HG03095 (cell line): Measurements from ENCODE around the gene AZI2.

Experiments
- ATAC-seq: cut with Tn5 transposase; IDR thresholded peaks from one replicate; pipeline ENCODE4 v1.9.1; 2021; ENCODE audit warnings: moderate library complexity; ENCODE audit not compliant: unreplicated experiment

AZI2 gene, protein sequence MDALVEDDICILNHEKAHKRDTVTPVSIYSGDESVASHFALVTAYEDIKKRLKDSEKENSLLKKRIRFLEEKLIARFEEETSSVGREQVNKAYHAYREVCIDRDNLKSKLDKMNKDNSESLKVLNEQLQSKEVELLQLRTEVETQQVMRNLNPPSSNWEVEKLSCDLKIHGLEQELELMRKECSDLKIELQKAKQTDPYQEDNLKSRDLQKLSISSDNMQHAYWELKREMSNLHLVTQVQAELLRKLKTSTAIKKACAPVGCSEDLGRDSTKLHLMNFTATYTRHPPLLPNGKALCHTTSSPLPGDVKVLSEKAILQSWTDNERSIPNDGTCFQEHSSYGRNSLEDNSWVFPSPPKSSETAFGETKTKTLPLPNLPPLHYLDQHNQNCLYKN

GRCh38 chr3:28348629-28349468, at the start of gene AZI2, which contains the start of gene ZCWPW2:
AZI2 (minus strand) TSS chr3:28348824; CDS start chr3:28340617, 8,207 bp downstream.
ZCWPW2 (plus strand) TSS chr3:28348721; CDS start chr3:28413069, 64,348 bp downstream.
- ATAC-seq, result peak; percentile 92

DNA sequence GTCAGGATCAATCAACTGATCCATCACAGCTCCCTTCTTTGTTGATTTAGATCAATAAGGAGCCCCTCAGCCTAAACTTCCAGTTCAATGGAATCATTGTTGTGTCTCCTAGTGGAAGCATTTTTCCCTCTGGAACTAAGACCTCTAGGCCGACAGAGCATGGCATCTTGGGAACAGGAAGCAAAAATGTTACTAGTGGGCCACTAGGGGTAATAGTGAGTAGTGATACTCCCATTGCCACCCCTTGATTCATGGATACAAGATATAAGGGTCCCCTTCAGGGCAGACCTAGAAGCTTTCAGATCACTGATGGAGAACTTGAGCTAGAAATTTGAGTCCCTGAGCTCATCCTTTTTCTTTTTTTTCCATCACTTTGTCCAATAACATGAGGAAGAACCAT, 40.4 kb upstream of the AZI2 start:
- ATAC-seq, result no peak

- ATAC-seq, result no peak
Observed at GRCh38 chr3:28386049-28386448, 37.4 kb upstream of the AZI2 start.

DNA sequence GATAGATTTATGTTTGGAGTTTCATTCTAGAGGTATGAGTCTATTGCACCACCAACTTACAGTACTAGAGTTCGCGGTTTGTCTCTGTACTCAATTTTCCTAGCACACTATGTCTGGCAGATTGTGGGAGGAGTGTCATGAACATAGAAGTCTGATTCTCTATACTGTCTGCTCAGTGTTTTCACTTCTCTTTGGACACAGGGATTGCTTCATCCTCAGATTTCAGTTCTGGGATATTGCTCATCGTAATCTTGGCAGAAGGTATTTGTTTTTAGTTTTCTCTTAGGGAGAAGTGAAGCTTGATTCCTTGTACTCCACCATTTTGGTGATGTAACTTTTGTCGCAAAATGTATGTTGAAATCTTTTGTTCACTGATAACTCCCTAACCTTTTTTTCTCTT, 27.8 kb upstream of the AZI2 start:
- no peak for ATAC-seq

DNA sequence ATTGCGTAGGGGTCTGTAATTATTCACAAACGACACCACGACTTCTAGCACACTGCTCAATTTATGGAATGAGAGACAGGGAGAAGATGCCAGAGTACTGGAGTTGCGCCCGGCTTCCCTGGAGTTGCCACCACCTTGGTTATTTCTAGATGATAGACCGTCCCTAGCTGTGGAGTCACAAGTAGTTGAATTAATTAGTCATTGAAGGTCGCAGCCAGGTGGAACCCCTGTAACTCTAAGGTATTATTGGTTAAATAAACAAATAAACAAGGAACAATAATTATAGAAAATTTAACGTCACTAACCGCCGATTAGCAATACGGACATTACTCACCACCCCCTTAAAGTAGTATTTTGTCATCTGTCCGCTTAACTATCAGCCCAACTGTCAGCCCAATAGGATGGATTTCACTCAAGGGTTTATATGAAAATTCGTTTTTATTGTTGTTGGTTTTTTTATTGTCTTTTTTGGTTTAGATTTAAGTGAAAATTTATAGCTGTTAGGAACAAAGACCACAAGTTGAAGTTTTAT, 911 bp upstream of the AZI2 start:
- no peak for ATAC-seq

DNA sequence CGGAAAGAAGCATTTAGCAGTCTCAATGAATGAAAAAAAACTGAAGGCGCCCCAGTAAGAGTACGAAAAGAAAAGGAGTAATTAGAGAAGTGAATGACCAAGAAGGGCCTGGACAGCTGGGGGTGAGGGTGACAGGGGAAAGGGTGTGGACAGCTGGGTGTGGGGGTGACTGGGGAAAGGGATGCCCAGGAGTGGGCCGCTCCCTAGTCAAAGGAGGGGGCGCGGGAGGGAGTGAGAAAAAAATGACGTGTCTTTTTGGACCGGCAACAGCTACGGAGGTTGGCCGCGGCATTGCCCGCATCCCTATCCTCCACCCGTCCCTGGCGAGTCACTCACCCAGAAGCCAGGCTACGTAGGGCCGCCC, 377 bp downstream of the AZI2 start:
- ATAC-seq, result no peak

DNA sequence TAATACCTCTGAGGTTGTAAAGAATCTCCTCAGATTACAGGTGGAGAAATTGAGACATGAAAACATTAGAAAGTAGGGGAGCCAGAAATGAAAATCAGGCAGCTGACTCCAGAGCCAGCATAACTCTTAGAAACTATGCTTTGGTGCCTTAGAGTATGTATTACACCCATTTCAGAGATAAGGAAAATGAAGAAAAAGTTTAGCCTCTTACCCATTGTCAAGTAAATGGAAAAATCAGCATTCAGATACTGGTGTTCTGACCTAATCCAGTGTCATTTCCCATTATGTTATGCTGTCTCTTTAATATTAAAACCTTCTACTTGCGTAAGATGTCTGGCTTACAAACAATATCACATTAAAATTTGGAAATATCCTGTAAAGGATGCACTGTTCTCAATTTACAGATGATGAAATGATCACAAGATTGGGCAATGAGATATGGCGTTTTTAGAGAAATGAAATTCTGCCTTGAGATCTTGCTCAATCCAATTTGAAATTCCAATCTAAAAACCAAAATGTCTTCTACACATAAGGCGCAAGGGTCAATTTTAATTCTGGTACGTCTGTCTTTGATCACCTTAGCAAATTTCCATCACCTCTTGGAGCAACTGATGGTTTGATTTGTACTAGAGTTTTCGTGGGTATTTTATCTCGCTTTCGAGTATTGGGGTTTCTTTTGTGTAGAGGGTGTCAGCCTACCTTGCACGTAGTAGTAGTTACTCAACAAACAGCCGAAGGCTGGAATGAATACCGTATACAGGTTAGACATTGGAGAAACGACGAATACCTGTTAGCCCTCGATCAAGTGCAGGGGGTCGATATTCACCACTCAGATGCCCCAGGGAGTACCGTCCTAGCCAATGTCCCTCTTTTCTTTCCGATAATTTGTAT, 1.0 kb downstream of the AZI2 start:
- ATAC-seq, result no peak

DNA sequence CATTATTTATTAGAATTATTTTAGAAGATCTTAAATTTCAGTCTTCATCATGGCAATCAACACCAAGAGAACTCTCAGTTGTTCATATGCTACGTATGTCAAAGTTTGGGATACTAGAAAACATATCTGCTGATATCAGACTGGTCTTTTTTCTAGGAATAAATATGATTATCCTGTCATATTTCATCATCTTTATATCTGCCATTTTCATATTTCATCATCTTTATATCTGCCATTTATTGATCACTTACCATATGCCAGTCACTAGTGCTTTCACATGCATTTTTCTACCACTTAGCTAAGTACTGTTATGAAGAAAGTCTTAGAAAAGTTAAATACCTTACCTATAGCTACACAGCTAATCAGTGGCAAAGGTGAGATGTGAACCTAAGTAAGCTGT, 2.9 kb downstream of the AZI2 start:
- no peak for ATAC-seq

DNA sequence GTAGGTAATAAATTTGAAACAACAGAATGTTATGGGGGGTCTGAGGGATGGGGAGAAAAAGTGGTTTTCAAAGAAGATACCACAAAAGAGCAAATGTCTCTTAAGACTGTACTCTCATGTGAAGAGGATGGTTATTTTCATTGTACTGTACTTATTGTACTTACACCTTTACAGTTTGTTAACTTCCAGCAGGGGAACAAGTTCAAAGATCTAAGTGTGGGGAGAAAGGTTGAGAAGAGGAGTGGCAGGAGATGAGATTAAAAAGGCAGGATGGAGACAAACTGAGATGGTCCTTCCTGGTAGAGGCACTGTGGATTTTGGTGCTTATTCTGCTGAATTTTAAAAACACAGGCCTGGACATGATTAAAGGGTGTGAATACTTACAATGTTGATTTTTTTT, 5.5 kb downstream of the AZI2 start:
- ATAC-seq, result no peak

GRCh38 chr3:28337230-28337629, 11.4 kb downstream of the AZI2 start:
- ATAC-seq, result no peak

GRCh38 chr3:28335246-28335645, 13.4 kb downstream of the AZI2 start:
- no peak for ATAC-seq

DNA sequence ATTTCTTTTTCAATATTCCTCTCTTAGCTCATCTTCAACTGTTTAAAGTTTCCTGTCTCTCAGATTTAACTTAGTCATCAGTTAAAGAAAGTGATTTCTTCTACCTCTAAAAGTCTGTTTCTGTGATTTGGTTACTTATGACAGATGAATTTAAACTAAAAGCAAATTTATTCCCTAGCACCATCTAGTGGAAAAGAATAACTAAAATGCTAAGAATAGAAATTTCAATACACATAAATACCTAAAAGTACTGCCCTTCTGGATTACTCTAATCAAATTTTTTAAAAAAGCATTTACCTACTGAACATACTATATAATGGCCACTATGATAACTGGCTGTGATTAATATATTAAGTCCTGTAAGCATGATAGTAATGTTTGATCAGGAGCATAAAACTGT, 14.1 kb downstream of the AZI2 start:
- no peak for ATAC-seq

DNA sequence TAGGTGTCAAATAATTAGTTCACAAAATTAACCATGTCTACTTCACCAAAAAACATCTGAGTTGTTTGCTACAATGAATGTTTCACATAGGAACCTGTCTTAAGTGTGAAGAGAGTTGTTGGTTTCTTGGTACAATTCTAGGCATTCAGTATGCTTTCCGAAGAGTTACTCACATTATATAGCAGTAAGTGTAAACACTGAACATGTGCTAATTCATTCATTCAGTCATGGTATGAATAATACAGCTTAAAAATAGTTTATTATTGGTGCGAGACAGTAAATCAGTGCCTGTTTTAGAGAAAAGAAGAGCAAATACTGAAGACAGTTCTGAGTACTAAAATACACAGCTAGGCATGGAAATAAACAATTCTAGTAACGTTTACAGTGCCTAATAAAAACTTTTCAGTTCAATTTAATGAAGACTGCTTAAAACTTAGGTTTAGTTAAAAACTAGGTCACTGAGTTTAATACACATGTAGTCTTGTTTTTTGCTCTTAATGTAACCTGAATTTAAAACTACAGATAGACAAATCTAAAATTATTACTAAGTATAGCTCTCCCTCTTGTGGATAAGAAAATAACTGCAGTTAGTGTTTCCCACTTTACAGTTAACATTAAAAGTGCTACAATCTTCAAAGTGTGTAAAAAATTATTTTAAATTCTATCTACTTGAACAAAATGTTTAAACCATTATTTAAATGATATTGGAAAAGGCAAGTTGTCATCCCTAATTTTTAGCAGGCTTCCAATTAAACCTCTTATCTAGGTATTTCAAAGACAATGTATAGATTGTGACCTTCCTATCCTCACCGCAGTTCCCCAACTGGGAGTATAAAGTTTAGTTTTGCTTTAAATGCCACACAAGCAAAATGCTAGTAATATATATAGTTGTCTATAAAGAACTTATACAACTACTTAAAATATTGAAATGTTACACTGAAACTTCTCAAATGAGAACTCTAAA, 20.2 kb downstream of the AZI2 start:
- no peak for ATAC-seq

DNA sequence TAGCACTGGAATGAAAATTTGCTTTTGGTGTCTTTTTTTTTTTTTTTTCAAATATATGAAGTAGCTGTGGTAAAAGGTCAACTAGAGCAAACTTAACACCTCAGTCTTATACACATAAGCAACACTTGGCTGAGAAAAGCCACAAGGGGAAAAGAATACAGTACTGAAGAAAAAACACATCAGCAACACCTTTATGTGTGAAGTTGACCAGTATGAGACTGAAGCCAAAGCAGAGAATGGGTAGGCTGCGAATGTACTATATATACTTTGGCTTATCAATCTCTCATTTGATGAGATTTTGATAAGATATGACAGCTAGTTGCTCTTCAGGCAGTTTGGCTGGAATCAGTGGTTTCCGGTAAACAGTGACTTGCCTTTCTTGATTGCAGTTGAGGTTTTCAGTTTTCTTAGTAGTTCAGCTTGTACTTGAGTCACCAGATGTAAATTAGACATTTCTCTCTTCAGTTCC, 22.1 kb downstream of the AZI2 start:
- ATAC-seq, result peak; percentile 79

- no peak for ATAC-seq
Observed at GRCh38 chr3:28322464-28322863, 26.2 kb downstream of the AZI2 start.

DNA sequence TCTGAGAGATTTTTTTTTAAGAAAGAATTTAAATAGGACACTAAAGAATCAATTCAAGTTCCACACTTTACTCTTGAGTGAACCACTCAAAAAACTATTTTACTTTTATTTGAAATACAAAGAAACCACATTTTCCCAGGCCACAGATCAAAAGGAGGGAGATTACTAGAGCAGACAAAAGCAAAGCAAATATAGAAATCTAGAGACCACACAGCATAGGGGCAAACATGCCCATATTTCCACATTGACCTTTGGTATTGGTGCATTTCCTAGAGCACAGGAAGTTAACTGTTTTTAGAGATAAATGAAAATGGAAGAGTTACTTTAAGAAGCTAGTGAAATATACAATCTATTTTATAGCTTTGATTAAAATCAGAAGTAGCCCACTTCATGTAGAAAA, 27.6 kb downstream of the AZI2 start:
- no peak for ATAC-seq

- ATAC-seq, result peak; percentile 65
Observed at GRCh38 chr3:28317438-28318022, 31.1 kb downstream of the AZI2 start.

GRCh38 chr3:28316226-28316625, 32.4 kb downstream of the AZI2 start:
- no peak for ATAC-seq

DNA sequence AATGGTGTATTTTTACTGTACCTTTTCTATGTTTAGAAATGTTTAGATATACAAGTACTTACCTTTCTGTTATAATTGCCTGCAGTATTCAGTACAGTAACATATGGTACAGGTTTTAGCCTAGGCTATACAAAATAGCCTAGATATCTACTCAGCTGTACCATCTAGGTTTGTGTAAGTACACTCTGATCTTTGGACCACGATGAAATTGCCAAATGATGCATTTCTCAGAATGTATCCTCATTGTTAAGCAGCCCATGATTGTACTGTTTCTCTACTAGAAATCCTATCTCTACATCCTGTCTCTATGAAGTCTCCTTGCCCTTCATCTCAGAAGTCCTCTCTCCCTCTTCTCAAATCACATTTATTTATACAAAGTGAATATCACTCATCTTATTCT, 32.9 kb downstream of the AZI2 start:
- no peak for ATAC-seq
